Inflammatory macrophage treated with lipopolysaccharide for 1 hour (primary cell): ENCODE data around the gene TLCD1.
"Not testable (repeated sequence)": the region's sequence is repeated elsewhere in the genome, so short reads cannot be mapped to it uniquely, and the experiment has no call there.

Experiments used
- DNase-seq, 2 donors: peaks; one replicate each; pipeline ENCODE4 v3.0.0-alpha.2; 2020 to 2022

Gene TLCD1

GRCh38 chr17:28728364-28729200, 2.5 kb upstream of the TLCD1 start, which contains the start of gene NEK8:
Gene NEK8 (plus strand): TSS chr17:28728788. CDS start chr17:28728814, 26 bp downstream.
- DNase-seq = peak; percentile 94 to 99

DNA sequence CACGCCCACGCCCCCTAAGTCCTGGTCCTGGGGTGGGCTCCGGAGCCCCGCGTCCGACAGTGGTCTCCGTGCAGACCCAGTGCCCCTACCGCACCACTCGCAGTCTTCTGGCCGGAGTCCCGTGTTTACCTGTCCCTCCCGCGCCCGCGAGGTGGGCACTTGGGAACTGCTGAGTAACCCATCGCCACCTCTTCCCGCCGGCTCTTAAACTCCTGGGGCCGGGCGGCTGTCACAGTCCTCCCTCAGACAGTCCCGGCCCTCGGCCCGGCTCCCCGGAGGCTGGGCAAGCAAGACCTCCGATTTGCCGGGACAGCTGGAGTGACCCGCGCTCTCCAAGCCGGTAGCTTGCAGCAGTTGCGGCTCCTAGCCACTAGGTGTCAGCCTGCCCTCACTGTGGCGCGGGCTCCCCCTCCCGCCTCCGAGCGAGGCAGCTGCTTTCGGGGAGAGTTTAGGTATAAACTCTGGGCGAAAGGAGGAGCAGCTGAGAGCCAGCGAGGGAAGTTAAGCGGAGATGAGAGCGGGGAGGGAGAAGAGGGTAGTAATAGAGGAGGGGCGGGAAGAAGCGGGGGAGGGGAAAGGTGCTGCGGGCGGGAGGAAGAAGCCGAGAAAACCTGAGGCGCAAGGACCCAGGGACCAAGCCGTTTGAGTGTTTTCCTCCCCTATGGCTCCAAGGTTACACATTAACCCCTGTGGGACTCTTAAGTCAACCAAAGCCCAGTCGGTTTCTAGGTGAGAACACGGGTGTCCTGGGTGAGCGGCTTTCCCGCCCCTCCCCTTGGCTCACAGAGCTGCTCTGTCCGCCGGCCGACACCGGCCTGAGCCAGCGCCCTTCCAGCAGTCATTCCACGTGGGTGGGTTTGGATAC, 826 bp upstream of the TLCD1 start:
- DNase-seq = peak; percentile 80 to 98

DNA sequence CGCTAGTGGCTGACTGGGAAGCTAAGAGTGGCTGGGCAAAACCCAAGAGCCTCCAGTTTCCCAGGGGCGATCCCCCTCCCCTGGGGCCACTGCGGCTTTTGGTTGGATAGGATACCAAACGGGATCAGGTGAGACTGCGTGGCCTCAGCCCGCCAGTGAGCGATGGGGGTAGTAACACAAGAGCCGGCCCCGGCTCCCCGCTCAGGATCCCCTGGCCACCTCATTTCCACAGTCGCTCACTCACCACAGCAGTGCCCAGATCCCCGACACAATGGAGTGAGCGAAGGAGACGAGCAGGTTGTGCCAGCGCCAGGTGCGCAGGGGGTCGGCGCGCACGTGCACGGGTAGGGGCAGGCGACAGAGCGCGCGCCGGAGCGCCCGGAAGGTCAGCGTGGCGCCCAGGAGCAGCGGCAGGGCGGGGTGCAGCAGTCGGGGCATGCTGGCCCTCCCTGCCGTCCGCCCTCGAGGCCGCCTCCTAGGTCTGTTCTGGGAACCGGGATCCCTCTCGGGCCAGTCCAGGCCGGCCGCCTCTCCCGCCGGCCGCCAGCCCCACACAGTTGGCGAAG, 290 bp downstream of the TLCD1 start:
- peak in 1 of 2 donors; percentile 7 for DNase-seq

GRCh38 chr17:28725166-28725659, 820 bp downstream of the TLCD1 start:
- no peak for DNase-seq

DNA sequence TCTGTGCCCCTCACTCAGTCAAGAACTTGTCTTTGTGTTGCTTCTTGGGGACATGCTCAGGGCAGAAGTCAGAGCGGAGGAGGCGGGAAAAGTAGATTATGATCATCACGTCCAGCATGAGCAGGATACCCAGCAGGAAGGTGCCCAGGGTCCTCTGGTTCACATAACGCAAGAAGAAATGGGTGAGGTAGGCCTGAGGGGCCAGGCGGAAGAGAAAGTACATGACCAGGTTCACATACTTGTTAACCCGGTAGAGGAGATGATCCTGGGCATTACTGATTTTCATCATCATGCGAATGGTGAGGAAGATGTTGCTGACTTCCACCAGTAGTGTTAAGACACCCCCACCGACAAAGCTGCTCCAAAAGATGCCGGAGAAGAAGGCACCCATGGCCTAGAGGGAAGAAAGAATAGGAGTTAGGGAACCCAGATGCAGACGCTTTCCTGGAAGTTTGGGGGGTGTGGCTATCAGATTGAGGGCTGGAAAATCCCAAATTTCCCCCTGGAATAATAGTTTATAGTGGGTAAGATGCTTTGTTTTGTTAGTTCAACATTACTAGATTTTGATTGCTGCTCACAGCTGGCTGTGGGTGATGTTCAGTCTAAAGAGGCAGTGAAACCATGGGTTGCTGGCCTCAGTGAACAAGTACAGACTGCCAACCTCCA, 1.4 kb downstream of the TLCD1 start:
- DNase-seq = no peak

GRCh38 chr17:28723836-28724499, 2.1 kb downstream of the TLCD1 start:
- not testable (repeated sequence) for DNase-seq

DNA sequence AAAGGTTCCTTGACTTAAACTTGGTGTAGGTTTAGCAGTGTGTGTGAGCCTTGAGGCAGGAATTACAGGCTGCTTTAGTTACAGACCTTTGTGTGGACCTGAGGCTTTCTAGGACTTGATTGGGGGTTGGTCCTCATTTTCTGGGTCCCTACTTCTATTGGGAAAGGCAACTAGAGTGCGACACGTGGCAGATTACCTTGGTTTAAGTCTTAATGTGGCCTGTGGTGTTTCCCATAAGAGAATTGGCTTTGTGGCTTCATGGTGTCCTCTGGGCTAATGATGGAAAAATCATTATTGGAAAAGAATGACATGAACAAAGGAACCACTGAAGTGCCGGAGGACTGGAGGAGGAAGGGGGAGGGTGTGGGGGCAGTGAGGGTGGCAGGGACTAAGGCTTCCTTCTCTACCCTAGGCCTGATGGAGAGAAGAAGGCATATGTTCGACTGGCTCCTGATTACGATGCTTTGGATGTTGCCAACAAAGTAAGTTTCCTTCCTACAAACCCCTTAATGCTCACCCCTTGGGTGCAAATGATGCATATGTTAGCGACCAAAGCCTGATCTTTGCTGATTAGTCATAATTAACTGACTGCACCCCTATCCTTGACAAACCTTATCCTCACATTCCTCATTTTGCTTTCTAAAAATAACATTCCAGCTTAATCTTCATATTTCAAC, 2.7 kb downstream of the TLCD1 start:
- no peak for DNase-seq

DNA sequence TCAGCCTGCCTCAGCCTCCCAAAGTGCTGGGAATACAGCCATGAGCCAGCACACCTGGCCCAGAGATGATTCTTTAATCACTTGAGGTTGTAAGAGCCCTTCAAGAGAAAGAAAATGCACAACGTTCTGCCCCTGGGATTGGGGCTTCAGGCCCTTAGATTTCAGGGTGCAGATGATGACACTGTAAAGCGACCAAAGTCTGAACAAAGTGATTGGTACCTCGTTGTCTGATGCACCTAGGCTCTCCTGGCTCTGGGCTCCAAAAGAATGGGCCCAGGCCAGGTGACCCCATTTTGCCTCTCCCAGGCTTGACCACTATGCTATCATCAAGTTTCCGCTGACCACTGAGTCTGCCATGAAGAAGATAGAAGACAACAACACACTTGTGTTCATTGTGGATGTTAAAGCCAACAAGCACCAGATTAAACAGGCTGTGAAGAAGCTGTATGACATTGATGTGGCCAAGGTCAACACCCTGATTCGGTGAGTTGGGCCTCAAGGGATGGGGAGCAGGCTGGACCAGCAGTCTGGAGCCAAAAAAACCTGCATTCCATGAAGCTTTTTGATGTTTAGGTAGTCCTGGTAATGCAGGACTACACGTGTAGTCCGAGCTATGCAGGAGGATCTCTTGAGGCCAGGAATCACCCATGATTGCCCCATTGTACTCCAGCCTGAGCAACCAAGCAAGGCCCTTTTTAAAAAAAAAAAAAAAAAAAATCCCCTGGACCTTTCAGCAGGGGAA, 3.4 kb downstream of the TLCD1 start:
- no peak for DNase-seq

DNA sequence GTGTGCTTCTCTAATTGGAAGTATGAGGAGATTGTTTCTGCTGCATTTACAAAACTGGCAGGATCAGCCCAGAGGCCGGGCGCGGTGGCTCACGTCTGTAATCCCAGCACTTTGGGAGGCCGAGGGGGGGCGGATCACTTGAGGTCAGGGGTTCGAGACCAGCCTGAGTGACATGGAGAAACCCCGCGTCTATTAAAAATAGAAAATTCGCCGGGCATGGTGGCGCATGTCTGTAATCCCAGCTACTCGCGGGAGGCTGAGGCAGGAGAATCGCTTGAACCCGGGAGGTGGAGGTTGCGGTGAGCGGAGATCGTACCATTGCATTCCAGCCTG, 5.1 kb downstream of the TLCD1 start:
- not testable (repeated sequence) for DNase-seq

DNA sequence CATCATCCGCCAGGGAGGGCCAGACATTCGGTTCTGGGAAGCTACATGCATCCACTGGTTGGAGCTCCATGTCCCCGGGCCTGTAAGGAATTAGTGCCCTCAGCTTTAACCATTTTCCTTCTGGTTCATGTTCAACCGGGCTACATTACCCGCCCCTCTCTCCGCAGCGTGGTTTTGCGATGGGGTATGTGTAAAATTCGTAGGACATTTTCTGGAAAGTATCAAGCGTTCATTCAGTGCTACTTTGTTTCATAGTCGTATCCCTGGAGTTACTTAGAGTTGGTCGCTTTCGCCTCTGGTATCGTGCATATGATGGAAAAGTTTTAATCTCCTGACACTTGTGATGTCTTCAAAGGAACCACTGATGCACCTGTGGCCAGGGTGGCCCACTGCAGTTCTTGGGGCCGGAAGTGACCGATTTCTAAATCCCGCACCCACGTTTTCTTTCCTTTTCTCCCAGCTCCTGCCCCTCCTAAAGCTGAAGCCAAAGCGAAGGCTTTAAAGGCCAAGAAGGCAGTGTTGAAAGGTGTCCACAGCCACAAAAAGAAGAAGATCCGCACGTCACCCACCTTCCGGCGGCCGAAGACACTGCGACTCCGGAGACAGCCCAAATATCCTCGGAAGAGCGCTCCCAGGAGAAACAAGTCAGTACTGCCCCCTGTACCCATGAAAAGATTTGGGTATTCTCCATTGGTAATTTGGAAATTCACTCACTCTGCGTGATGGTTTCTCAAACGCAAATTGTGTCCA, 5.6 kb downstream of the TLCD1 start:
- peak in 1 of 2 donors; percentile 17 for DNase-seq

DNA sequence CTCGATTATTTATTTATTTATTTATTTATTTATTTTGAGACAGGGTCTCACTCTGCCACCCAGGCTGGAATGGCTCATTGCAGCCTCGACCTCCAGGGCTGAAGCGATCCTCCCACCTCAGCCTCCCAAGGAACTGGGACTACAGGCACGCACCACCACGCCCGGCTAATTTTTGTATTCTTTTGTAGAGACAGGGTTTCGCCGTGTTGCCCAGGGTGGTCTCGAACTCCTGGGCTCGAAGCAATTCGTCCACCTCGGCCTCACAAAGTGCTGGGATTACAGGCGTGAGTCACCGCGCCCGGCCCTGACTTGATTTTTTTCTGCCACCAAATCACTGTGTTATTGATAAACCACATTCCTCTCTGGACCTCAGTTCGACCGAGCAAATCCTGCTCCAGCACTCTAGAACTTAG, 7.0 kb downstream of the TLCD1 start:
- no peak for DNase-seq

GRCh38 chr17:28718333-28719020, 7.6 kb downstream of the TLCD1 start:
- no peak for DNase-seq

GRCh38 chr17:28717578-28718332, 8.3 kb downstream of the TLCD1 start, which contains the start of gene RAB34:
Gene RAB34 (minus strand): TSS chr17:28717868. CDS start chr17:28717266, 602 bp downstream.
- peak; percentile 18 to 24 for DNase-seq

- DNase-seq = no peak
Measured at GRCh38 chr17:28716740-28717577, 9.1 kb downstream of the TLCD1 start.

- DNase-seq = no peak
Measured at GRCh38 chr17:28715217-28715616, 10.8 kb downstream of the TLCD1 start.

GRCh38 chr17:28714281-28714680, 11.8 kb downstream of the TLCD1 start:
- DNase-seq = no peak

- no peak for DNase-seq
Measured at GRCh38 chr17:28712705-28713415, 13.2 kb downstream of the TLCD1 start.
